Measurements from ENCODE around the gene RNF17. TPM values are rescaled to one million over a fixed set of nuclear protein-coding genes. Genes with fewer than 3 reads are reported as not detected.

The RNF17 gene
- total RNA-seq, 4 donors from 2014 or later = 0.23 TPM; not detected in 3

- Histone ChIP-seq H3K4me1 (no peaks in the 10 kb centered on the region), H3K4me3 (no peak overlapping the region), H3K36me3 (no peaks in the 10 kb centered on the region), H3K27ac (no peak overlapping the region), H3K27me3 (no peaks in the 10 kb centered on the region), H3K9me3 (no peaks in the 10 kb centered on the region)
- intact Hi-C loops (cut with DNase I; ENCODE audit: low total_unique reads) (no loop called here), in situ Hi-C loops (cut with MboI; ENCODE audit: low sequenced_read_pairs in 4 of 4) (no loop called here)
- TF ChIP-seq CTCF (IDR thresholded peaks at IDR 0.05 in 4 of 5, conservative IDR thresholded peaks at IDR 0.05 in 1 of 5) (no peak), POLR2A (IDR thresholded peaks at IDR 0.05) (no peak)
- no peak for ATAC-seq
- DNase-seq = no peak
These were observed 124.4 kb downstream of the RNF17 start for GRCh38 chr13:24888291-24888931.

GRCh38 chr13:24890256-24890655 lies 126.3 kb downstream of the RNF17 start:
- ATAC-seq (no peak), DNase-seq (no peak)
- in situ Hi-C loops (cut with MboI; ENCODE audit: low sequenced_read_pairs in 4 of 4) (no loop called here), intact Hi-C loops (cut with DNase I; ENCODE audit: low total_unique reads) (no loop called here)
- H3K36me3 ChIP-seq = no peaks in the 10 kb centered on the region
- no peak overlapping the region for H3K4me3 ChIP-seq
- no peaks in the 10 kb centered on the region for H3K4me1 ChIP-seq
- H3K27me3 ChIP-seq = no peaks in the 10 kb centered on the region
- TF ChIP-seq POLR2A (IDR thresholded peaks at IDR 0.05) (no peak), CTCF (IDR thresholded peaks at IDR 0.05 in 4 of 5, conservative IDR thresholded peaks at IDR 0.05 in 1 of 5) (no peak)
- H3K9me3 ChIP-seq = no peaks in the 10 kb centered on the region
- no peak overlapping the region for H3K27ac ChIP-seq

GRCh38 chr13:24891476-24892108 lies 127.6 kb downstream of the RNF17 start:
- no peak for DNase-seq
- in situ Hi-C loops (cut with MboI; ENCODE audit: low sequenced_read_pairs in 4 of 4) = no loop called here
- TF ChIP-seq CTCF (IDR thresholded peaks at IDR 0.05 in 4 of 5, conservative IDR thresholded peaks at IDR 0.05 in 1 of 5) = no peak
- no peak for TF ChIP-seq POLR2A (IDR thresholded peaks at IDR 0.05)

GRCh38 chr13:24892829-24893228 lies 128.9 kb downstream of the RNF17 start:
- in situ Hi-C loops (cut with MboI; ENCODE audit: low sequenced_read_pairs in 4 of 4) (no loop called here), intact Hi-C loops (cut with DNase I; ENCODE audit: low total_unique reads) (no loop called here)
- Histone ChIP-seq H3K36me3 (no peaks in the 10 kb centered on the region), H3K4me3 (no peak overlapping the region), H3K9me3 (no peaks in the 10 kb centered on the region), H3K27me3 (no peaks in the 10 kb centered on the region), H3K27ac (no peak overlapping the region), H3K4me1 (no peaks in the 10 kb centered on the region)
- ATAC-seq = no peak
- TF ChIP-seq CTCF (IDR thresholded peaks at IDR 0.05 in 4 of 5, conservative IDR thresholded peaks at IDR 0.05 in 1 of 5) = no peak
- TF ChIP-seq POLR2A (IDR thresholded peaks at IDR 0.05) = no peak
- no peak for DNase-seq

More at GRCh38 chr13:24891476-24892108, 127.6 kb downstream of the RNF17 start:
- no peak overlapping the region for H3K27ac ChIP-seq
- H3K27me3 ChIP-seq = no peaks in the 10 kb centered on the region
- H3K9me3 ChIP-seq = no peaks in the 10 kb centered on the region
- intact Hi-C loops (cut with DNase I; ENCODE audit: low total_unique reads) = no loop called here
- H3K4me3 ChIP-seq = no peak overlapping the region
- H3K36me3 ChIP-seq = no peaks in the 10 kb centered on the region
- no peaks in the 10 kb centered on the region for H3K4me1 ChIP-seq
- ATAC-seq = no peak

All from gastrocnemius medialis (tissue), 4 donors.